Astrocyte (in vitro differentiated cells and primary cell): ENCODE data around the gene SEL1L. TPM values are rescaled to one million over a fixed set of nuclear protein-coding genes. Genes with fewer than 3 reads are reported as not detected.
A peak's percentile ranks its signal among the peaks of the same experiment; 100 is the strongest.
"Not testable (repeated sequence)": the region's sequence is repeated elsewhere in the genome, so short reads cannot be mapped to it uniquely, and the experiment has no call there.

Experiments used
- DNase-seq: peaks from one replicate; pipeline ENCODE4 v3.0.0-alpha.2; 2010; ENCODE audit warnings: low read depth
- FAIRE-seq: peaks from 2 replicates; lab custom pipeline; 2011; peaks lifted over from hg19 to GRCh38; lab: Jason Lieb, UNC
- H2AFZ ChIP-seq: 2 replicates; pipeline ENCODE4 v1.6.0; 2012; ENCODE audit warnings: low read depth, low read length, inconsistent platforms
- H3K27ac ChIP-seq: 2 replicates; pipeline ENCODE4 v1.5.1; 2011; ENCODE audit warnings: low read depth, low read length, inconsistent platforms
- H3K27me3 ChIP-seq: 2 replicates; pipeline ENCODE4 v1.6.0; 2011; ENCODE audit warnings: low read length, inconsistent platforms; ENCODE audit not compliant: insufficient read depth
- H3K36me3 ChIP-seq: 2 replicates; pipeline ENCODE4 v1.5.1; 2011; ENCODE audit warnings: low read length, inconsistent platforms; ENCODE audit not compliant: insufficient read depth
- H3K4me1 ChIP-seq: 2 replicates; pipeline ENCODE4 v1.5.1; 2011; ENCODE audit warnings: low read length, inconsistent platforms; ENCODE audit not compliant: insufficient read depth
- H3K4me2 ChIP-seq: 2 replicates; pipeline ENCODE4 v1.6.0; 2012; ENCODE audit warnings: low read length, inconsistent platforms
- H3K4me3 ChIP-seq: 2 replicates; pipeline ENCODE4 v1.5.1; 2011; ENCODE audit warnings: low read depth, mild to moderate bottlenecking, low read length, inconsistent platforms; ENCODE audit not compliant: insufficient read depth
- H3K79me2 ChIP-seq: 2 replicates; pipeline ENCODE4 v1.6.0; 2012; ENCODE audit warnings: mild to moderate bottlenecking, low read length, inconsistent platforms; ENCODE audit not compliant: insufficient read depth
- H3K9ac ChIP-seq: 2 replicates; pipeline ENCODE4 v1.6.0; 2012; ENCODE audit warnings: mild to moderate bottlenecking, low read length, inconsistent platforms
- H3K9me3 ChIP-seq: 2 replicates; pipeline ENCODE4 v1.5.1; 2012; ENCODE audit warnings: low read depth, mild to moderate bottlenecking, low read length, inconsistent platforms; ENCODE audit not compliant: insufficient read depth
- H4K20me1 ChIP-seq: 2 replicates; pipeline ENCODE4 v1.6.0; 2012; ENCODE audit warnings: low read length, inconsistent platforms; ENCODE audit not compliant: insufficient read depth
- H3K27ac Mint-ChIP-seq: one replicate; pipeline ENCODE4 v1.8.0; 2021; ENCODE audit warnings: mild to moderate bottlenecking, mixed read lengths; ENCODE audit not compliant: unreplicated experiment
- H3K27me3 Mint-ChIP-seq: one replicate; pipeline ENCODE4 v1.8.0; 2021; ENCODE audit warnings: low read depth, mixed read lengths; ENCODE audit not compliant: unreplicated experiment
- H3K36me3 Mint-ChIP-seq: one replicate; pipeline ENCODE4 v1.8.0; 2021; ENCODE audit warnings: low read depth, mixed read lengths; ENCODE audit not compliant: unreplicated experiment
- H3K4me1 Mint-ChIP-seq: one replicate; pipeline ENCODE4 v1.8.0; 2021; ENCODE audit warnings: low read depth, mixed read lengths; ENCODE audit not compliant: unreplicated experiment
- H3K4me3 Mint-ChIP-seq: one replicate; pipeline ENCODE4 v1.8.0; 2021; ENCODE audit warnings: mild to moderate bottlenecking, moderate library complexity, mixed read lengths; ENCODE audit not compliant: unreplicated experiment
- H3K9me3 Mint-ChIP-seq: one replicate; pipeline ENCODE4 v1.8.0; 2021; ENCODE audit warnings: mild to moderate bottlenecking, mixed read lengths; ENCODE audit not compliant: unreplicated experiment
- EZH2 ChIP-seq: IDR thresholded peaks from 2 replicates; pipeline ENCODE4 v1.6.1; 2012; ENCODE audit warnings: mild to moderate bottlenecking, low read length, inconsistent platforms; ENCODE audit not compliant: insufficient read depth
- total RNA-seq: library from RNA; stranded (reverse); gene quantifications from 2 replicates; pipeline ENCODE4 v1.2.1, GENCODE V29; 2021
- TF ChIP-seq, protein P1 (sequence below): IDR thresholded peaks from 2 replicates; pipeline ENCODE4 v1.5.1; 2011; ENCODE audit warnings: low read depth, mild to moderate bottlenecking, inconsistent platforms, low read length, moderate library complexity; ENCODE audit not compliant: insufficient read depth

SEL1L gene
- total RNA-seq, 1 donor from 2014 or later, result 108 TPM

DNA sequence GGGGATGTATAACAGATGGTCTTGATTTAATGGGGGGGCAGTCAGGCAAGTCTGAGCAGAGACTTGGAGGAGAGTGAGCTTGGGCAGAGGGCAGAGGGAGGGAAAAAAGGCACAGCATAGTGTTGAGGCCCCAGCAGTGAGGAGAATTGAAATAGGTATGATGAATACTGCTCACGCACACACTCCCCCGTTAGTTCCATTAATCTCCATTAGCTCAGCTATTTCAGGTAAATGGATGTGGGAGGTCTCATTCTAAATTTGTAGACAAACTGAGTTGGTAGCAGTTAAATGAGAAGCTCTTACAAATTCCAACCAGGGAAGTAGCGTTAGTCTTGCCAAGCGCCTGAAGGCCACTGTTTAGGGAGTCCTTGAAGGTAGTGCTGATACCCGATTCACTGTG lies 66.8 kb downstream of the SEL1L start:
- Histone ChIP-seq H3K79me2 (no peaks in the 10 kb centered on the region), H2AFZ (no peak overlapping the region), H4K20me1 (no peaks in the 10 kb centered on the region), H3K27me3 (no peaks in the 10 kb centered on the region), H3K27ac (no peak overlapping the region), H3K4me2 (no peak overlapping the region), H3K4me3 (no peak overlapping the region), H3K9me3 (no peaks in the 10 kb centered on the region), H3K36me3 (no peaks in the 10 kb centered on the region), H3K9ac (no peak overlapping the region), H3K4me1 (peaks cover 3% of the 10 kb centered on the region)
- H3K9me3 Mint-ChIP-seq, result no peaks in the 10 kb centered on the region
- no peaks in the 10 kb centered on the region for H3K36me3 Mint-ChIP-seq
- FAIRE-seq (no peak), DNase-seq (no peak)
- H3K4me3 Mint-ChIP-seq, result no peak overlapping the region
- TF ChIP-seq, protein P1, sequence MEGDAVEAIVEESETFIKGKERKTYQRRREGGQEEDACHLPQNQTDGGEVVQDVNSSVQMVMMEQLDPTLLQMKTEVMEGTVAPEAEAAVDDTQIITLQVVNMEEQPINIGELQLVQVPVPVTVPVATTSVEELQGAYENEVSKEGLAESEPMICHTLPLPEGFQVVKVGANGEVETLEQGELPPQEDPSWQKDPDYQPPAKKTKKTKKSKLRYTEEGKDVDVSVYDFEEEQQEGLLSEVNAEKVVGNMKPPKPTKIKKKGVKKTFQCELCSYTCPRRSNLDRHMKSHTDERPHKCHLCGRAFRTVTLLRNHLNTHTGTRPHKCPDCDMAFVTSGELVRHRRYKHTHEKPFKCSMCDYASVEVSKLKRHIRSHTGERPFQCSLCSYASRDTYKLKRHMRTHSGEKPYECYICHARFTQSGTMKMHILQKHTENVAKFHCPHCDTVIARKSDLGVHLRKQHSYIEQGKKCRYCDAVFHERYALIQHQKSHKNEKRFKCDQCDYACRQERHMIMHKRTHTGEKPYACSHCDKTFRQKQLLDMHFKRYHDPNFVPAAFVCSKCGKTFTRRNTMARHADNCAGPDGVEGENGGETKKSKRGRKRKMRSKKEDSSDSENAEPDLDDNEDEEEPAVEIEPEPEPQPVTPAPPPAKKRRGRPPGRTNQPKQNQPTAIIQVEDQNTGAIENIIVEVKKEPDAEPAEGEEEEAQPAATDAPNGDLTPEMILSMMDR, result no peak
- TF ChIP-seq EZH2, result no peak
- H3K27ac Mint-ChIP-seq, result no peak overlapping the region
- no peaks in the 10 kb centered on the region for H3K4me1 Mint-ChIP-seq
- peaks cover 2% of the 10 kb centered on the region for H3K27me3 Mint-ChIP-seq

DNA sequence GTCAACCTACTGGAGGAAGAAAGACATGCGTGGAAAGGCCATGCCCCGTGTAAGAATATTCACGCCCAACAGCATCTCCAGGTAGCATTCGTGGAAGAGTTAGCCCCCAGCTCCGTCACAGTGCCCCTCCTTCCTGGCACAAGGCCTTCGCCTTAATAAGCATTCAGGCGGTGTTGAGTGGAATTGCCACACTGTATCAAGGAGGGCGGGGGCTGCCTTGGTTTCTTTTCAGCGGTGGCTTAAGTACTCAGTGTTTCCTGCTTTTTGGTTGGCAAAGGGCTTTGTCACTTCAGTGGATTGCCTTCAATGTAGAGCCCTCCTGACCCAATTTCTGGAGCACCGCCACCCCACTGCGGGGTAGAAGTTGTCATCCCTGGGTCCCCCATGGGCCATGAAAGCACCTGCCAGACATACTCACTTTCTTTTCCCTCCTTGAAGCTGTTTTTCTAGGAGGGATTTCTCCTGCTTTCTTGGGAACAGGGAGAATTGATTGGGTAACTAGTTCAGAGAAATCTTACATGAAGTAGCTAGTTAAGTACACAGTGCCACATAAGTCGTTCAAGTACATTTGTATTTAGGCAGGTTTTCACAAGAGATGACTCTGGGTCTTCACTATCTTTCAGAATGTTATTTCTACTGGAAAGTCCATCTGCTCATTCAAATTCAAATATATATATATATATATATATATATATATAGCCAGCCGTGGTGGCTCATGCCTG lies 68.0 kb downstream of the SEL1L start:
- Histone ChIP-seq H4K20me1 (no peaks in the 10 kb centered on the region), H3K4me2 (no peak overlapping the region), H3K79me2 (no peaks in the 10 kb centered on the region), H3K27me3 (no peaks in the 10 kb centered on the region), H3K36me3 (no peaks in the 10 kb centered on the region), H3K9me3 (no peaks in the 10 kb centered on the region), H2AFZ (peak overlapping the region; percentile 34), H3K27ac (no peak overlapping the region), H3K9ac (no peak overlapping the region), H3K4me3 (no peak overlapping the region), H3K4me1 (peaks cover 3% of the 10 kb centered on the region)
- no peaks in the 10 kb centered on the region for H3K36me3 Mint-ChIP-seq
- FAIRE-seq (no peak), DNase-seq (no peak)
- H3K4me1 Mint-ChIP-seq, result no peaks in the 10 kb centered on the region
- peaks cover 2% of the 10 kb centered on the region for H3K27me3 Mint-ChIP-seq
- H3K4me3 Mint-ChIP-seq, result no peak overlapping the region
- H3K27ac Mint-ChIP-seq, result no peak overlapping the region
- TF ChIP-seq, protein P1, result no peak
- TF ChIP-seq EZH2, result no peak
- no peaks in the 10 kb centered on the region for H3K9me3 Mint-ChIP-seq

DNA sequence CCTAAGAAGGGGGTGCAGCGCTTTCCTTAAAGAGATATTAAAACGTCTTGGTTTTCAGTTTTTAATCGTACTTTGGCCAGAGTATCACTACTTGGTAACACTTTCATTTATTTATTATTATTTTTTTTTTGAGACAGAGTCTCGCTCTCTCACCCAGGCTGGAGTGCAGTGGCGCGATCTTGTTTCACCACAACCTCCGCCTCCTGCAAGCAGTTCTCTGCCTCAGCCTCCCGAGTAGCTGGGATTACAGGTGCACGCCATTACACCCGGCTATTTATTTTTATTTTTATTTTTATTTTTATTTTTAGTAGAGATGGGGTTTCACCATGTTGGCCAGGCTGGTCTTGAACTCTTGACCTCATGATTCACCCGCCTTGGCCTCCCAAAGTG lies 68.7 kb downstream of the SEL1L start:
- FAIRE-seq, result not testable (repeated sequence)

More for the DNA sequence above, 68.7 kb downstream of the SEL1L start:
- H3K4me1 Mint-ChIP-seq, H3K36me3 ChIP-seq, H3K9me3 Mint-ChIP-seq, H3K9me3 ChIP-seq, H3K27me3 ChIP-seq, DNase-seq, H3K79me2 ChIP-seq, H3K4me1 ChIP-seq, H3K36me3 Mint-ChIP-seq, H3K27me3 Mint-ChIP-seq, H3K27ac ChIP-seq, H4K20me1 ChIP-seq: not testable (repeated sequence)
- H3K27ac Mint-ChIP-seq, result peak overlapping the region; percentile 80
- peak overlapping the region; percentile 88 for H3K4me2 ChIP-seq
- peak overlapping the region; percentile 72 for H3K4me3 Mint-ChIP-seq
- H3K9ac ChIP-seq, result peak overlapping the region; percentile 67
- peak overlapping the region; percentile 61 for H3K4me3 ChIP-seq
- peak overlapping the region; percentile 96 for H2AFZ ChIP-seq
